BE2C (cell line): ENCODE measurements around the gene XKR7.
"Not testable (repeated sequence)": the region's sequence is repeated elsewhere in the genome, so short reads cannot be mapped to it uniquely, and the experiment has no call there.

Source experiments
- DNase-seq: peaks from one replicate; pipeline ENCODE4 v3.0.0-alpha.2; 2020
- H3K27me3 ChIP-seq: fragments of 250-450 bp; sonication (Bioruptor Pico); 2 replicates; pipeline ENCODE4 v1.5.1; 2020; ENCODE audit warnings: mild to moderate bottlenecking
- H3K36me3 ChIP-seq: fragments of 250-450 bp; sonication (Bioruptor Pico); 2 replicates; pipeline ENCODE4 v1.5.1; 2020; ENCODE audit warnings: mild to moderate bottlenecking
- H3K4me1 ChIP-seq: fragments of 250-450 bp; sonication (Bioruptor Pico); 2 replicates; pipeline ENCODE4 v1.5.1; 2020
- H3K4me3 ChIP-seq: 2 replicates; pipeline ENCODE4 v1.5.1; 2011; ENCODE audit warnings: low read depth, low read length
- H3K9me3 ChIP-seq: fragments of 250-450 bp; sonication (Bioruptor Pico); 2 replicates; pipeline ENCODE4 v1.5.1; 2020
- CTCF ChIP-seq: IDR thresholded peaks from 2 replicates; pipeline ENCODE4 v1.5.1; 2012; ENCODE audit warnings: mild to moderate bottlenecking, low read depth, low read length

XKR7 gene

DNA sequence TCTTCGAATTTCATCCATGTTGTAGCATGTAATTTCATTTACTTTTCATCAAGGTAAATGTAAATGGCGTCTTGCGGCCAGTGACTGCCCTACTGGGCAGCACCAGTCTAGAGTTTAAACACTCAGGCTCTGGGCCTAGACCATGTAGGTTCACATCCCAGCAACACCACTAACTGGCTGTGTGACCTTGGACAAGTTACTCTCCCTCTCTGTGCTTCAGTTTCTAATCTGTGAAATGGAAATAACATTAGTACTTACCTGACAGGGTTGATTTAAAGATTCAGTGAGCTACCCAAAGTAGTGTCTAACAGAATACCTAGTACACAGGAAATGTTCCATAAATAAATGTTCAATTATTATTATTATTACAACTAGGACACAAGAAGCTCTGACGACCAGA is 45.4 kb upstream of the XKR7 start:
- TF ChIP-seq CTCF, result no peak
- no peaks in the 10 kb centered on the region for H3K36me3 ChIP-seq
- H3K4me3 ChIP-seq, result no peak overlapping the region
- H3K9me3 ChIP-seq, result no peaks in the 10 kb centered on the region
- no peaks in the 10 kb centered on the region for H3K4me1 ChIP-seq
- no peaks in the 10 kb centered on the region for H3K27me3 ChIP-seq
- no peak for DNase-seq

DNA sequence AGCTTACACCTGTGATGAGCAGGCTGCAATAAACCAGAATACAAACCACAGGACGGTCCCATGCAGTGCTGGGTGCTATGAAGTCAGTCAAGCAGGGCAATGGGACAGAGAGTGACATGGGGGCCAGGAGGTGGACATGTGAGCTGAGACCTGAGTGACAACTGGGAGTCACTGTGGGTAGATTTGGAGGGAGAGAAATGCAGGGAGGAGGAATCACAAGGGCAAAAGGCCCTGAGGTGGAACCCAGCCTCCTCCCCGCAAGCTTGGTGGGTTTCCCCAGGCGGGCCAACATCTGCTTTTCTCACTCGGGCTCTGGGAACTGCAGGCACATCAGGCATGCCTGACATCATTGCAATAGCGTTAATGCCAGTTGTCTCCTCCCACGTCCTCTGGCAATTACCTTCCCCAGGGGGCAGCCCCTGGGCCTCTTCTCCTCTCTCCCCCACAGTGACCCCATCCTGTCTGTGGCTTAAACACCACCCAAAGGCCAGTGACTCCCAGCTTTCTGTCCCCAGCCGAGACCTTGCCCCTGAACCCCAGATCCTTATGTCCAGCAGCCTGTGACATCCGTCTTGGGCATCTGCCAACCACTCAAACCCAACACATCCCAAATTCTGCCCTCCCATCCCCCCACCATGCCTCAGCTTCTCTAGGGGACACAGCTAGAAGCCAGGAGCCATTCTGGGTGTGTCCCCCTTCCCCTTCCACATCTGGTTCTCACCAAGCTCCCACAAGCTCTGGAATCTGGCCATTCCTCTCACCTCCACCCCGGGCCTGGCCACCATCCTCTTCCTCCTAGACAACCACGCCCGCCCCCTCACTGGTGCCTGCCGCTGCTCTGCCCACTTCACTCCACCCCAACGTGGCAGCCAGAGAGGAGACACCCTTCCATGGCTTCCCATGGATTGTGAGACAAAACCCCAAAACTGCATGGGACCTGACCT is 44.3 kb upstream of the XKR7 start:
- TF ChIP-seq CTCF, result no peak
- Histone ChIP-seq H3K9me3 (no peaks in the 10 kb centered on the region), H3K4me1 (no peaks in the 10 kb centered on the region), H3K27me3 (peaks cover 2% of the 10 kb centered on the region; the same call in 1 of the 2 replicates), H3K4me3 (no peak overlapping the region), H3K36me3 (no peaks in the 10 kb centered on the region)
- DNase-seq, result peak; percentile 33

DNA sequence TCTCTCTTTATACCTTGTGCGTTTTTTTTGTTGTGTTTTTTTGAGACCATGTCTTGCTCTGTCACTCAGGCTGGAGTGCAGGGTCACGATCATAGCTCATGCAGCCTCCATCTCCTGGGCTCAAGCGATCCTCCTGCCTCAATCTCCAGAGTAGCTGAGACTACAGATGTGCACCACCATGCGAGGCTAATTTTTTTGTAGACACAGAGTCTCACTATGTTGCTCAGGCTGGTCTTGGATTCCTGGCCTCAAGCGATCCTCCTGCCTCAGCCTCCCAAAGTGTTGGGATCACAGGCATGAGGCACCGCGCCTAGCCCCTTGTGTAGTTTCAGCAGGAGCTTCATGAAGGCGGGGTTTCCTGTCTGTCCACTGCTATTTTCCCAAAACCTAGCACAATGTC is 43.4 kb upstream of the XKR7 start:
- Histone ChIP-seq H3K4me1 (no peaks in the 10 kb centered on the region), H3K27me3 (peaks cover 4% of the 10 kb centered on the region; the same call in 1 of the 2 replicates), H3K9me3 (no peaks in the 10 kb centered on the region), H3K4me3 (no peak overlapping the region), H3K36me3 (no peaks in the 10 kb centered on the region)
- no peak for TF ChIP-seq CTCF
- no peak for DNase-seq

DNA sequence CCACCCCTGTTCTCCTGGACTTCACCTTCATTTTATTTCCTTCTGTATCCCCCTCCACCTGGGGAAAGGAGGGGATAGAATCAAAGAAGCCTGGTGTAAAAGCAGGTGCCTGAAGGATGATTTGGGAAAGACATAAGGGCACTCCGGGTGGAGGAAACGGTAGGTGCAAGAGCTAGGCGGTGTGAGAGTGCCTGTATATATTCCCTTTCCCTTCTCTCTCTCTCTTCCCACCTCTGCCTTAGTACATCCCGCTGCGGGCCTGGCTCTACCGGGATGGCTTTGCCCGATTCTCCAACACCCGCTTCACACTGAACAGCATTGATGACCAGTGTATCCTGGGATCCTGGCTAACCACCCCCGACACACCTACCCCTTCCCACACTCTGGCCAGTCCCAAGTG is 42.3 kb upstream of the XKR7 start:
- no peaks in the 10 kb centered on the region for H3K4me1 ChIP-seq
- TF ChIP-seq CTCF, result no peak
- H3K27me3 ChIP-seq, result peaks cover 7% of the 10 kb centered on the region; the same call in 1 of the 2 replicates
- no peaks in the 10 kb centered on the region for H3K9me3 ChIP-seq
- no peak for DNase-seq
- no peak overlapping the region for H3K4me3 ChIP-seq
- no peaks in the 10 kb centered on the region for H3K36me3 ChIP-seq

GRCh38 chr20:31926493-31926892 is 41.5 kb upstream of the XKR7 start:
- Histone ChIP-seq H3K4me3 (no peak overlapping the region), H3K9me3 (no peaks in the 10 kb centered on the region), H3K36me3 (no peaks in the 10 kb centered on the region), H3K27me3 (peaks cover 8% of the 10 kb centered on the region; the same call in 1 of the 2 replicates), H3K4me1 (no peaks in the 10 kb centered on the region)
- DNase-seq, result no peak
- TF ChIP-seq CTCF, result no peak

DNA sequence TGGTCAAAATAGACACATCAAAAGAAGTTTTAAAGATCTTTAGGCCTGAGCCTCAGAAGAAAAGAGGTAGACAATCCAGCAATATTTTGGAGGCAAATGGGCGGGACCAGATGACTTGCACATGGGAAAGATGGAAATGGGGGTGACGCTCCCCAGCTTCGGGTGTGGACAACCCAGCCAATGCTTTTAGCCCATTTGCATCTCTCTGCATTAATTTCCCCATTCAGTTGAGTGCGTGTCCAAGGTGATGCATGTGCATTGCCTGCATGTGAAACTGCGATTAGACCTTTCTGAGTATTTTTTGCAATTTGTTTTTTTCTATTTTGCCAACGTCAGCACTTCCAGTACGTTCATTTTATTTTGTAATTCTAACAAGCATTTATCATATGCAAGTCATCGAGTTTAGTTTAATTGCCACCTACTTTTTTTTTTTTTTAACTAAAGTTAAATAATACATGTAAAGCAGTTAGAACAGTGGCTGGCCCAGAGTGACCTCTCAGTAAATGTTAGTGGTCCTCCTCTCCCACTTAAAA is 40.3 kb upstream of the XKR7 start:
- Histone ChIP-seq H3K27me3 (peaks cover 8% of the 10 kb centered on the region; the same call in 1 of the 2 replicates), H3K9me3 (no peaks in the 10 kb centered on the region), H3K36me3 (no peaks in the 10 kb centered on the region), H3K4me1 (no peaks in the 10 kb centered on the region), H3K4me3 (no peak overlapping the region)
- no peak for TF ChIP-seq CTCF
- DNase-seq, result no peak

- not testable (repeated sequence) for H3K4me1 ChIP-seq, H3K27me3 ChIP-seq, H3K9me3 ChIP-seq, H3K4me3 ChIP-seq, H3K36me3 ChIP-seq, DNase-seq
Measured at GRCh38 chr20:31929631-31930030, 38.3 kb upstream of the XKR7 start.
